ENCODE results near the gene SORCS3.

Gene SORCS3

DNA sequence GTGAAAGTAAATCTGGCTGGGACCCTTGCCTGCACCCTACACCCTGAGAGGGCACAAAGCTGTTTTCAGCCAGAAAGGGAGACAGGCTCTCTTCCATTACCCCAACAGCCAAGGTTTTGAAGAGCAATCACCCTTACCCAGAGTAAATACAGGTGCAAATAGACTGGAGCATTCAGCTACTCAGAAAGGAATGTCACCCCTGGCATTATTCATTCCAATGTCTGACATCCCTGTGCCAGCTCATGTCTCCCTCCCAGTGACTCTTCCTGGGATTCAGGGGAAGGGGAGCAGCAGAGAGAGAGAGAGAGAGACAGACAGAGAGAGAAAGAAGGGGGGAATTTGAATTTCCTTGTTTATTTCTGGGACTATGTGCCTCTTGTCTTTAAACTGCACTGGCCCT, 611.8 kb downstream of the SORCS3 start:
- Histone ChIP-seq H3K9ac (ENCODE audit: insufficient read length) (no peak overlapping the region), H3K9me3 (ENCODE audit: low read depth, low read length) (no peaks in the 10 kb centered on the region), H3K27ac (no peak overlapping the region), H3K4me3 (no peak overlapping the region), H3K36me3 (ENCODE audit: insufficient read depth, low read length) (no peaks in the 10 kb centered on the region)
- no peak for DNase-seq (ENCODE audit: low read depth, low spot score)
- TF ChIP-seq FOXP2 (optimal IDR thresholded peaks at IDR 0.05; ENCODE audit: control extremely low read depth, extremely low read length, insufficient read depth) (no peak), POLR2AphosphoS5 (IDR thresholded peaks at IDR 0.05; ENCODE audit: borderline replicate concordance, low read depth, low read length) (no peak), EZH2 (IDR thresholded peaks at IDR 0.05) (no peak)

DNA sequence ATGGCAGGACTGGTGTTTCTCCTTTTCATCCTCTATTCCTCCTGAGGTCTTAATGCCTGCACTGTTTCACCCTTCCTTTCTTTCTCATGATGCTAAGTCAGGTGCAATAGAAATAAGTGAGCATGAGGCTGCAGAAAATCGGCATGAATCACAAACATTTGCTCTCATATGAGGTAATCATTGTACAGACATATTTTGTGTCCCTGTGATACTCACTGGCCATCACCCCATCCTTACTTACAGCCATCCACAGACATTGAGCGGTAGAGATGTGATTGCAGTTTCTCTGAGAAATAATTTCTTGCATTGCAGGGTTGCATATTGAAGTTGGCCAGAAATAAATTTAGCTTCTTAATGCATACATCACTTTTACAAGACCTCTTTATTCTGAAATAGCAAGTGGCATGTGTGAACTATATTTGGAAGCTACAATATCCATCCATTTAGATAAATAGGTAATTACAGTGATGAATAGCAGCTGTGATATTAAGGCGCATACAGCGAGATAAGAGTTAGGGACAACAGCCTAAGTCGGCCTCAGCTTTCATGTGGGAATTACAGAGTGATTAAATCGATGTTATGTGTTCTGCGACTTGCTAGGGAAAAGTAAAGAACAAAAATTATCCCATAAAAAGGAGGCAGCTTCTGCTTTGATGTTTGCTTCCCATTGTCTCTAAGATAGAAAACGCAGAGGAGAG, 612.6 kb downstream of the SORCS3 start:
- H3K27ac ChIP-seq: no peak overlapping the region
- no peaks in the 10 kb centered on the region for H3K9me3 ChIP-seq (ENCODE audit: low read depth, low read length)
- no peak for DNase-seq (ENCODE audit: low read depth, low spot score)
- TF ChIP-seq EZH2 (IDR thresholded peaks at IDR 0.05) (no peak), FOXP2 (optimal IDR thresholded peaks at IDR 0.05; ENCODE audit: control extremely low read depth, extremely low read length, insufficient read depth) (no peak), POLR2AphosphoS5 (IDR thresholded peaks at IDR 0.05; ENCODE audit: borderline replicate concordance, low read depth, low read length) (no peak)
- no peak overlapping the region for H3K9ac ChIP-seq (ENCODE audit: insufficient read length)
- no peak overlapping the region for H3K4me3 ChIP-seq
- H3K36me3 ChIP-seq (ENCODE audit: insufficient read depth, low read length): no peaks in the 10 kb centered on the region

GRCh38 chr10:105258036-105258673, 617.1 kb downstream of the SORCS3 start:
- no peak for TF ChIP-seq FOXP2 (optimal IDR thresholded peaks at IDR 0.05; ENCODE audit: control extremely low read depth, extremely low read length, insufficient read depth)
- no peak for TF ChIP-seq EZH2 (IDR thresholded peaks at IDR 0.05)
- TF ChIP-seq POLR2AphosphoS5 (IDR thresholded peaks at IDR 0.05; ENCODE audit: borderline replicate concordance, low read depth, low read length): no peak
- no peaks in the 10 kb centered on the region for H3K9me3 ChIP-seq (ENCODE audit: low read depth, low read length)
- no peak overlapping the region for H3K9ac ChIP-seq (ENCODE audit: insufficient read length)
- no peak overlapping the region for H3K4me3 ChIP-seq
- no peaks in the 10 kb centered on the region for H3K36me3 ChIP-seq (ENCODE audit: insufficient read depth, low read length)
- DNase-seq (ENCODE audit: low read depth, low spot score): no peak
- no peak overlapping the region for H3K27ac ChIP-seq

DNA sequence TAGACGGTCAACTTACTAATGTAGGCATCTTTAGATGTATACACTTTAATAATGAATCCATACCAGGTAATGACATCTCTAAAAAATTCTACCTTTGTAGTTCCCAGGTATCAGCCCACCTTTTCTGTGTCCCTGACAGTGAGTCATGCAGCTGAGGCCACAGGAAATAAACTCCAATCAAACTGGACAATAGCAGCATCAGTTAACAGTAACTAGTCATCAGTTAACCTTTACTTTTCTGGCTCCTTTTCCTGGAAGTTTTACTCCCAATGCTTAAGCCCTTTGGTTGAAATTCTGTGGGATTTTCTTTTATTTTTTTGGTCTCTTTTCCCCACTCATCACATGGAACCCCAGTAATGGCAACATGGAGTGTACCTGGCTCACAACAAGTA, 617.6 kb downstream of the SORCS3 start:
- TF ChIP-seq FOXP2 (optimal IDR thresholded peaks at IDR 0.05; ENCODE audit: control extremely low read depth, extremely low read length, insufficient read depth): no peak
- no peak for TF ChIP-seq EZH2 (IDR thresholded peaks at IDR 0.05)
- TF ChIP-seq POLR2AphosphoS5 (IDR thresholded peaks at IDR 0.05; ENCODE audit: borderline replicate concordance, low read depth, low read length): no peak
- no peaks in the 10 kb centered on the region for H3K9me3 ChIP-seq (ENCODE audit: low read depth, low read length)
- DNase-seq (ENCODE audit: low read depth, low spot score): no peak
- no peak overlapping the region for H3K4me3 ChIP-seq
- H3K36me3 ChIP-seq (ENCODE audit: insufficient read depth, low read length): no peaks in the 10 kb centered on the region
- H3K27ac ChIP-seq: no peak overlapping the region
- H3K9ac ChIP-seq (ENCODE audit: insufficient read length): no peak overlapping the region

GRCh38 chr10:105259201-105259600, 618.1 kb downstream of the SORCS3 start:
- no peak for TF ChIP-seq FOXP2 (optimal IDR thresholded peaks at IDR 0.05; ENCODE audit: control extremely low read depth, extremely low read length, insufficient read depth)
- TF ChIP-seq POLR2AphosphoS5 (IDR thresholded peaks at IDR 0.05; ENCODE audit: borderline replicate concordance, low read depth, low read length): no peak
- TF ChIP-seq EZH2 (IDR thresholded peaks at IDR 0.05): no peak
- H3K9ac ChIP-seq (ENCODE audit: insufficient read length): no peak overlapping the region
- no peak for DNase-seq (ENCODE audit: low read depth, low spot score)
- no peaks in the 10 kb centered on the region for H3K36me3 ChIP-seq (ENCODE audit: insufficient read depth, low read length)
- H3K27ac ChIP-seq: no peak overlapping the region
- H3K9me3 ChIP-seq (ENCODE audit: low read depth, low read length): no peaks in the 10 kb centered on the region
- no peak overlapping the region for H3K4me3 ChIP-seq

- Histone ChIP-seq H3K27ac (no peak overlapping the region), H3K9me3 (ENCODE audit: low read depth, low read length) (no peaks in the 10 kb centered on the region), H3K9ac (ENCODE audit: insufficient read length) (no peak overlapping the region), H3K4me3 (no peak overlapping the region), H3K36me3 (ENCODE audit: insufficient read depth, low read length) (no peaks in the 10 kb centered on the region)
- no peak for DNase-seq (ENCODE audit: low read depth, low spot score)
- TF ChIP-seq EZH2 (IDR thresholded peaks at IDR 0.05) (no peak), POLR2AphosphoS5 (IDR thresholded peaks at IDR 0.05; ENCODE audit: borderline replicate concordance, low read depth, low read length) (no peak), FOXP2 (optimal IDR thresholded peaks at IDR 0.05; ENCODE audit: control extremely low read depth, extremely low read length, insufficient read depth) (no peak)
These were observed 621.6 kb downstream of the SORCS3 start for GRCh38 chr10:105262666-105263065.

GRCh38 chr10:105266966-105267539, 626.0 kb downstream of the SORCS3 start:
- H3K4me3 ChIP-seq: no peak overlapping the region
- H3K9ac ChIP-seq (ENCODE audit: insufficient read length): no peak overlapping the region
- H3K36me3 ChIP-seq (ENCODE audit: insufficient read depth, low read length): no peaks in the 10 kb centered on the region
- H3K9me3 ChIP-seq (ENCODE audit: low read depth, low read length): no peaks in the 10 kb centered on the region
- DNase-seq (ENCODE audit: low read depth, low spot score): no peak
- H3K27ac ChIP-seq: no peak overlapping the region
- TF ChIP-seq POLR2AphosphoS5 (IDR thresholded peaks at IDR 0.05; ENCODE audit: borderline replicate concordance, low read depth, low read length) (no peak), FOXP2 (optimal IDR thresholded peaks at IDR 0.05; ENCODE audit: control extremely low read depth, extremely low read length, insufficient read depth) (no peak), EZH2 (IDR thresholded peaks at IDR 0.05) (no peak)

DNA sequence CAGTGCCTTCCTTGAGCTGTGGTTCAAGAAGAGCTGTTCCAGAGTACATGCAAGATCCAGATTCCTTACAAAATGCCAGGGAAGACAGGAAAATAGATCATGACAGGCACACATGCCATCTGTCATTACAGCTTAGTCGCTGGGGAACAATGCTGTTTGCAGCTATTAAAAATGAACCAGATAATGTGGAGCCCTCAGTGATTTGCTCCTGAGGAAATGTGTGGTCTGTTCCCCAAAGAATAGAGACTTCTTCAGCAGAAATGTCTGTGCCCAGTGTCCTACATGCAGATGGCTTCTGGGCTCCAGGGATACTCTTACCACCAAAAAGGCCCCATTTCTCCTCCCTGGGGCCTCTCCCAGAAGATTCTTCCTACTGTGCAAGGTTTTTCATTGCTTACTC, 627.9 kb downstream of the SORCS3 start:
- Histone ChIP-seq H3K36me3 (ENCODE audit: insufficient read depth, low read length) (no peaks in the 10 kb centered on the region), H3K9ac (ENCODE audit: insufficient read length) (no peak overlapping the region), H3K27ac (no peak overlapping the region), H3K9me3 (ENCODE audit: low read depth, low read length) (no peaks in the 10 kb centered on the region), H3K4me3 (no peak overlapping the region)
- no peak for DNase-seq (ENCODE audit: low read depth, low spot score)
- TF ChIP-seq POLR2AphosphoS5 (IDR thresholded peaks at IDR 0.05; ENCODE audit: borderline replicate concordance, low read depth, low read length) (no peak), FOXP2 (optimal IDR thresholded peaks at IDR 0.05; ENCODE audit: control extremely low read depth, extremely low read length, insufficient read depth) (no peak), EZH2 (IDR thresholded peaks at IDR 0.05) (no peak)
